Endothelial cell of umbilical vein (primary cell): ENCODE data around the gene CCR7.

Source experiments
- EZH2 ChIP-seq: IDR thresholded peaks from 2 replicates; pipeline ENCODE4 v1.6.1; 2012; ENCODE audit warnings: borderline replicate concordance, low read depth, mild to moderate bottlenecking, moderate library complexity, low read length, inconsistent platforms; ENCODE audit not compliant: severe bottlenecking
- JUN ChIP-seq: IDR thresholded peaks from 2 replicates; pipeline ENCODE4 v1.6.1; 2011; ENCODE audit warnings: borderline replicate concordance, low read depth; ENCODE audit not compliant: insufficient read length, insufficient read depth
- TF ChIP-seq, protein P1 (sequence below), 2 donors: IDR thresholded peaks; 1 replicate in 1 of 2; 2 replicates in 1 of 2; pipeline ENCODE4 v1.5.1; 2011; ENCODE audit warnings: low read length in 2 of 2, mild to moderate bottlenecking in 2 of 2, moderate library complexity in 2 of 2, control low read depth in 1 of 2, inconsistent platforms in 1 of 2, low read depth in 1 of 2; ENCODE audit not compliant: insufficient read depth in 1 of 2; ENCODE audit errors: extremely low read depth in 1 of 2

DNA sequence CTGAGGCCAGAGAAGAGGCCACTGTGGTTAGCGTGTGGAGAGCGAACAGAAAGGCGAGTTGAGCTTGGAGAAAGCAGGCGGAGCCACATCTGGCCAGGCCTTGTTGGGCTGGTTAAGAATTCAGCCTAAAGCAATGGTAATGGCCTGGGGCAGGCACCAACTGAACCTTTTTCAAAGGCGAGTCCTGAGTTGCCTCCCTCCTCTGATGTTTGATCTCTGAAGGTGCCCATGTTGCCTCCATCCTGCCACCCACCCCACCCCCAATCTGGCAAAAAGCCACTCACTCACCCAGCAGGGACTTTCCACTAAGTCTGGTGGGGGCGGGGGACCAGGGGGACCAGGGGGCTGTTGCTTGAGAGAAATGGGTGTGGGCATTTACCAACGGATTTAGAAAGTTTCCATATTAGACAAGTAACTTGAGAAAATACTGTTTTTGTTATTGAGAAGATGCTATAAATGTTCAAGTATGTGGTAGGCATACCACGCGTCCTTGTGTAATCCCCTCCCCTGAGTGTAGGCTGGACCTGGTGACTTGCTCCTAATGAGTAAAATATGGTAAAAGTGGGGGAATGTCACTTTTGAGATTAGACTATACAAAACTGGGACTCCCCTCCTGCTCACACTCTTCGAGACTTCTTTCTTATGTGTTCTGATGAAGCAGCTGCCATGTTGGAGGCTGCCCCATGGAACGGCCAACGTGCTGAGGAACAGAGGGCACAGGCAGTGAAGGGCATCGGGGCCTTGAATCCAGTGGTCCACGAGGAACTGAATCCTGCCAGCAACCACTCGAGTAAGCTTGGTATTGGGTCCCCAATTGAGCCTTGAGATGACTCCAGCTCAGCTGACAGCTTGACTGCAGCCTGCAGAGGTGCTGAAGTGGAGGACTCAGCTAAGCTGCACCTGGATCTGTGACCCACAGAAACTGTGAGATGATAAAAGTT is 34.0 kb downstream of the CCR7 start:
- TF ChIP-seq, protein P1, sequence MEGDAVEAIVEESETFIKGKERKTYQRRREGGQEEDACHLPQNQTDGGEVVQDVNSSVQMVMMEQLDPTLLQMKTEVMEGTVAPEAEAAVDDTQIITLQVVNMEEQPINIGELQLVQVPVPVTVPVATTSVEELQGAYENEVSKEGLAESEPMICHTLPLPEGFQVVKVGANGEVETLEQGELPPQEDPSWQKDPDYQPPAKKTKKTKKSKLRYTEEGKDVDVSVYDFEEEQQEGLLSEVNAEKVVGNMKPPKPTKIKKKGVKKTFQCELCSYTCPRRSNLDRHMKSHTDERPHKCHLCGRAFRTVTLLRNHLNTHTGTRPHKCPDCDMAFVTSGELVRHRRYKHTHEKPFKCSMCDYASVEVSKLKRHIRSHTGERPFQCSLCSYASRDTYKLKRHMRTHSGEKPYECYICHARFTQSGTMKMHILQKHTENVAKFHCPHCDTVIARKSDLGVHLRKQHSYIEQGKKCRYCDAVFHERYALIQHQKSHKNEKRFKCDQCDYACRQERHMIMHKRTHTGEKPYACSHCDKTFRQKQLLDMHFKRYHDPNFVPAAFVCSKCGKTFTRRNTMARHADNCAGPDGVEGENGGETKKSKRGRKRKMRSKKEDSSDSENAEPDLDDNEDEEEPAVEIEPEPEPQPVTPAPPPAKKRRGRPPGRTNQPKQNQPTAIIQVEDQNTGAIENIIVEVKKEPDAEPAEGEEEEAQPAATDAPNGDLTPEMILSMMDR (IDR thresholded peaks at IDR 0.05; ENCODE audit: extremely low read depth in 1 of 2, insufficient read depth in 1 of 2, low read depth in 1 of 2, low read length in 2 of 2), result no peak
- TF ChIP-seq JUN, result no peak
- TF ChIP-seq EZH2, result no peak
